B cell (primary cell): ENCODE results near the gene LRP11. TPM values are rescaled to one million over a fixed set of nuclear protein-coding genes. Genes with fewer than 3 reads are reported as not detected.

Experiments
- ATAC-seq: fragments of 200-7000 bp; cut with Tn5 transposase; one replicate; pipeline ENCODE4 v1.10.0; 2021; ENCODE audit warnings: low read depth, mild to moderate bottlenecking, moderate number of reproducible peaks, moderate library complexity
- CTCF ChIA-PET: fragments of 350-600 bp; sonication (Branson Sonifier 250); formaldehyde crosslinking; loops from one replicate; lab custom pipeline; 2021; ENCODE audit warnings: antibody characterized with exemption, inconsistent platforms; lab: Charles Lee
- POLR2A ChIA-PET: fragments of 350-600 bp; sonication (Branson Sonifier 250); formaldehyde crosslinking; loops from one replicate; lab custom pipeline; 2021; ENCODE audit warnings: antibody characterized with exemption; lab: Charles Lee
- DNase-seq: peaks from one replicate; pipeline ENCODE4 v3.0.0; 2013
- H2AFZ ChIP-seq: 2 replicates; pipeline ENCODE4 v1.6.1; 2012; ENCODE audit warnings: mild to moderate bottlenecking, low read depth, low read length; ENCODE audit not compliant: insufficient read depth, poor library complexity, severe bottlenecking
- H3K27ac ChIP-seq, 2 donors: 1 replicate in 1 of 2; 2 replicates in 1 of 2; pipeline ENCODE4 v1.5.1; 2012 to 2013; ENCODE audit warnings: low read length in 2 of 2, mild to moderate bottlenecking in 2 of 2, moderate library complexity in 1 of 2
- H3K27me3 ChIP-seq, 4 experiments: fragments of 200-600 bp in 1 of 4; sonication (generic) in 1 of 4; replicated peaks in 1 of 4; 1 replicate in 2 of 4; 2 replicates in 2 of 4; pipeline versions ENCODE4 v1.6.1 to v1.7.0; 2013 to 2016; ENCODE audit warnings: low read length in 3 of 4, mild to moderate bottlenecking in 2 of 4, mixed read lengths in 1 of 4, moderate library complexity in 1 of 4; ENCODE audit not compliant: insufficient read depth in 4 of 4, control insufficient read depth in 3 of 4; ENCODE audit errors: control extremely low read depth in 1 of 4
- H3K36me3 ChIP-seq, 2 experiments: replicated peaks in 1 of 2; 1 replicate in 1 of 2; 2 replicates in 1 of 2; pipeline versions ENCODE4 v1.6.1 to v1.7.1; 2013; ENCODE audit warnings: low read length in 1 of 2; ENCODE audit not compliant: insufficient read depth in 2 of 2, control insufficient read depth in 1 of 2; ENCODE audit errors: control extremely low read depth in 1 of 2, extremely low read depth in 1 of 2
- H3K4me1 ChIP-seq, 2 donors: fragments of 200-600 bp in 1 of 2; sonication (generic) in 1 of 2; 1 replicate in 1 of 2; 2 replicates in 1 of 2; pipeline versions ENCODE4 v1.5.1 to v1.6.1; 2013 to 2017; ENCODE audit warnings: low read length in 2 of 2; ENCODE audit not compliant: control insufficient read depth in 2 of 2, insufficient read depth in 2 of 2
- H3K4me2 ChIP-seq: replicated peaks from 2 replicates; pipeline ENCODE3; 2012; ENCODE audit warnings: mild to moderate bottlenecking, low read depth, low read length; ENCODE audit not compliant: poor library complexity, severe bottlenecking
- H3K4me3 ChIP-seq, 5 experiments: fragments of 200-600 bp in 1 of 5; sonication (generic) in 1 of 5; 1 replicate in 3 of 5; 2 replicates in 2 of 5; pipeline versions ENCODE4 v1.5.1 to v1.7.0; 2011 to 2016; ENCODE audit warnings: low read length in 4 of 5, mild to moderate bottlenecking in 4 of 5, low read depth in 2 of 5, control low read depth in 1 of 5, moderate library complexity in 1 of 5; ENCODE audit not compliant: insufficient read depth in 1 of 5; ENCODE audit errors: control extremely low read depth in 1 of 5, extremely low read depth in 1 of 5
- H3K79me2 ChIP-seq: fragments of 200-600 bp; sonication (generic); one replicate; pipeline ENCODE4 v1.6.0; 2016; ENCODE audit warnings: low read length; ENCODE audit not compliant: control insufficient read depth, insufficient read depth
- H3K9ac ChIP-seq: fragments of 200-600 bp; sonication (generic); 2 replicates; pipeline ENCODE4 v1.6.1; 2017; ENCODE audit warnings: mild to moderate bottlenecking, low read length, moderate library complexity
- H3K9me3 ChIP-seq, 3 donors: one replicate each; pipeline versions ENCODE4 v1.6.1 to v1.7.1; 2013; ENCODE audit warnings: low read length in 2 of 3; ENCODE audit not compliant: control insufficient read depth in 2 of 3, insufficient read depth in 1 of 3; ENCODE audit errors: control extremely low read depth in 1 of 3
- H4K20me1 ChIP-seq: 2 replicates; pipeline ENCODE4 v1.6.0; 2012; ENCODE audit warnings: mild to moderate bottlenecking, low read length; ENCODE audit not compliant: insufficient read depth, control insufficient read depth, poor library complexity, severe bottlenecking
- H3K27ac Mint-ChIP-seq: one replicate; pipeline ENCODE4 v1.8.0; 2021; ENCODE audit warnings: mixed read lengths
- H3K27me3 Mint-ChIP-seq: one replicate; pipeline ENCODE4 v1.8.0; 2021; ENCODE audit warnings: mixed read lengths
- H3K4me1 Mint-ChIP-seq: one replicate; pipeline ENCODE4 v1.8.0; 2021; ENCODE audit warnings: mixed read lengths
- H3K4me3 Mint-ChIP-seq: one replicate; pipeline ENCODE4 v1.8.0; 2021; ENCODE audit warnings: mixed read lengths
- H3K9me3 Mint-ChIP-seq: one replicate; pipeline ENCODE4 v1.8.0; 2022; ENCODE audit warnings: mixed read lengths; ENCODE audit not compliant: insufficient read depth
- EZH2 ChIP-seq: IDR thresholded peaks from 2 replicates; pipeline ENCODE4 v1.6.1; 2012; ENCODE audit warnings: borderline replicate concordance, low read depth, mild to moderate bottlenecking, moderate library complexity, low read length; ENCODE audit not compliant: insufficient read depth, poor library complexity, severe bottlenecking
- WGBS: methylation state at CpG from one replicate; pipeline ENCODE4 v1.1.5; 2013; ENCODE audit warnings: missing lambda C conversion rate; ENCODE audit not compliant: insufficient coverage; 5-methylcytosine and 5-hydroxymethylcytosine counted together
- intact Hi-C: fragments of 100-400 bp; cut with micrococcal nuclease; formaldehyde crosslinking; loops from one replicate; pipeline ENCODE4 v1.10.0; 2022
- polyA plus RNA-seq: library from polyadenylated mRNA; depleted of rRNA; stranded (reverse); fragments of >200 nt; gene quantifications from 2 replicates; pipeline ENCODE4 v1.2.3, GENCODE V29; 2012
- total RNA-seq, 2 donors: library from RNA; stranded (reverse); fragments of 120-200 nt in 1 of 2; gene quantifications; 1 replicate in 1 of 2; 2 replicates in 1 of 2; pipeline versions ENCODE4 v1.2.3 to v1.2.4, GENCODE V29; 2013 to 2022
- TF ChIP-seq, protein P1 (sequence below): fragments of 200-600 bp; IDR thresholded peaks from one replicate; pipeline ENCODE4 v1.8.0; 2022; ENCODE audit warnings: antibody characterized with exemption, mild to moderate bottlenecking

LRP11 gene
- total and polyA plus RNA-seq, 2 donors (not counting 1 experiment from before 2014, with no cell fraction given), result 0.34 to 1.2 TPM

DNA sequence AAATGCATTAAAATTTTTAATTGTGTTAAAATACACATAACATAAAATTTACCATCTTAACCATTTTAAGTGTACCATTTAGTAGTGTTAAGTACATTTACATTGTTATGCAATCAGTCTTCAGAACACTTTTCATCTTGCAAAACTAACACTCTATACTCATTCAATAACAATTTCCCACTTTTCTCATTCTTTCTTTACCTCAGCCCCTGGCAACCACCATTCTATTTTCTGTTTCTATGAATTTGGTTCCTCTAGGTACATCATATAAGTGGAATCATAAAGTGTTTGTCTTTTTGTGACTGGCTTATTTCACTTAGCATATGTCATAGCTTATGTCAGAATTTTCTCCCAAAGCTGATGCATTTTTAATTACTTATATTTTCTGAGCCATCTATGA, 82.4 kb downstream of the LRP11 start:
- Mint-ChIP-seq H3K27ac (no peak overlapping the region), H3K4me3 (no peak overlapping the region), H3K27me3 (no peaks in the 10 kb centered on the region), H3K9me3 (no peaks in the 10 kb centered on the region), H3K4me1 (no peaks in the 10 kb centered on the region)
- H3K27ac ChIP-seq, result no peak overlapping the region
- no peak for DNase-seq
- H3K9ac ChIP-seq, result no peak overlapping the region
- TF ChIP-seq, protein P1, sequence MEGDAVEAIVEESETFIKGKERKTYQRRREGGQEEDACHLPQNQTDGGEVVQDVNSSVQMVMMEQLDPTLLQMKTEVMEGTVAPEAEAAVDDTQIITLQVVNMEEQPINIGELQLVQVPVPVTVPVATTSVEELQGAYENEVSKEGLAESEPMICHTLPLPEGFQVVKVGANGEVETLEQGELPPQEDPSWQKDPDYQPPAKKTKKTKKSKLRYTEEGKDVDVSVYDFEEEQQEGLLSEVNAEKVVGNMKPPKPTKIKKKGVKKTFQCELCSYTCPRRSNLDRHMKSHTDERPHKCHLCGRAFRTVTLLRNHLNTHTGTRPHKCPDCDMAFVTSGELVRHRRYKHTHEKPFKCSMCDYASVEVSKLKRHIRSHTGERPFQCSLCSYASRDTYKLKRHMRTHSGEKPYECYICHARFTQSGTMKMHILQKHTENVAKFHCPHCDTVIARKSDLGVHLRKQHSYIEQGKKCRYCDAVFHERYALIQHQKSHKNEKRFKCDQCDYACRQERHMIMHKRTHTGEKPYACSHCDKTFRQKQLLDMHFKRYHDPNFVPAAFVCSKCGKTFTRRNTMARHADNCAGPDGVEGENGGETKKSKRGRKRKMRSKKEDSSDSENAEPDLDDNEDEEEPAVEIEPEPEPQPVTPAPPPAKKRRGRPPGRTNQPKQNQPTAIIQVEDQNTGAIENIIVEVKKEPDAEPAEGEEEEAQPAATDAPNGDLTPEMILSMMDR, result no peak
- no peak for TF ChIP-seq EZH2
- ATAC-seq, result no peak
- no peaks in the 10 kb centered on the region for H3K4me1 ChIP-seq
- H2AFZ ChIP-seq, result no peak overlapping the region
- intact Hi-C loops, result no loop called here
- peaks cover 2 to 32% of the 10 kb centered on the region in 2 experiments for H3K36me3 ChIP-seq
- no peaks in the 10 kb centered on the region for H3K27me3 ChIP-seq
- ChIA-PET POLR2A (no interaction called here), CTCF (no interaction called here)
- no peaks in the 10 kb centered on the region for H3K9me3 ChIP-seq
- no peaks in the 10 kb centered on the region for H4K20me1 ChIP-seq
- no peak overlapping the region for H3K4me2 ChIP-seq
- no peak overlapping the region for H3K4me3 ChIP-seq
- H3K79me2 ChIP-seq, result peaks cover 2% of the 10 kb centered on the region

DNA sequence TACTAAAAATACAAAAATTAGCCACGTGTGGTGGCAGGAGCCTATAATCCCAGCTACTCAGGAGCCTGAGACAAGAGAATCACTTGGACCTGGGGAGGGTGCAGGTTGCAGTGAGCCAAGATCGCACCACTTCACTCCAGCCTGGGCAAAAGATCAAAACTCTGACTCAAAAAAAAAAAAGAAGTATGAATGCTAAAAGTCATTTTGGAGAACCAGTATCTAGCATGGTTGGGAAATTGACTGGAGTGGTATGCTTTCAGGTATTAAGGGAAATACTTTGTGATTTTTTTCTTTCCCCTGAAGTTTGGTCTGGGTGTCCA, 84.6 kb downstream of the LRP11 start:
- H3K79me2 ChIP-seq, result peaks cover 2% of the 10 kb centered on the region
- H3K27me3 ChIP-seq, result no peaks in the 10 kb centered on the region
- H3K9me3 Mint-ChIP-seq, result no peaks in the 10 kb centered on the region
- ATAC-seq, result no peak
- no peak for DNase-seq
- H3K4me3 ChIP-seq, result no peak overlapping the region
- intact Hi-C loops, result no loop called here
- no peak overlapping the region for H3K9ac ChIP-seq
- no peaks in the 10 kb centered on the region for H3K4me1 ChIP-seq
- ChIA-PET CTCF (no interaction called here), POLR2A (no interaction called here)
- H3K4me2 ChIP-seq, result no peak overlapping the region
- no peak overlapping the region for H3K4me3 Mint-ChIP-seq
- TF ChIP-seq, protein P1, result no peak
- no peak for TF ChIP-seq EZH2
- no peaks in the 10 kb centered on the region for H3K27me3 Mint-ChIP-seq
- H2AFZ ChIP-seq, result no peak overlapping the region
- H4K20me1 ChIP-seq, result no peaks in the 10 kb centered on the region
- no peak overlapping the region for H3K27ac Mint-ChIP-seq
- no peaks in the 10 kb centered on the region for H3K4me1 Mint-ChIP-seq
- WGBS, result no CpG with 5 or more reads among the region's 2 CpGs
- H3K27ac ChIP-seq, result no peak overlapping the region
- H3K9me3 ChIP-seq, result no peaks in the 10 kb centered on the region
- H3K36me3 ChIP-seq, result peaks cover 2 to 40% of the 10 kb centered on the region in 2 experiments
